GM20000 (cell line): Measurements from ENCODE around the gene A1BG.
A peak's percentile ranks its signal among the peaks of the same experiment; 100 is the strongest.

Experiments used
- DNase-seq: peaks from one replicate; pipeline ENCODE4 v3.0.0; 2012; ENCODE audit warnings: low spot score
- TF ChIP-seq, protein P1 (sequence below): IDR thresholded peaks from 2 replicates; pipeline ENCODE4 v1.5.1; 2012; ENCODE audit warnings: mild to moderate bottlenecking, control low read depth; ENCODE audit errors: extremely low read depth, missing control alignments

A1BG gene

DNA sequence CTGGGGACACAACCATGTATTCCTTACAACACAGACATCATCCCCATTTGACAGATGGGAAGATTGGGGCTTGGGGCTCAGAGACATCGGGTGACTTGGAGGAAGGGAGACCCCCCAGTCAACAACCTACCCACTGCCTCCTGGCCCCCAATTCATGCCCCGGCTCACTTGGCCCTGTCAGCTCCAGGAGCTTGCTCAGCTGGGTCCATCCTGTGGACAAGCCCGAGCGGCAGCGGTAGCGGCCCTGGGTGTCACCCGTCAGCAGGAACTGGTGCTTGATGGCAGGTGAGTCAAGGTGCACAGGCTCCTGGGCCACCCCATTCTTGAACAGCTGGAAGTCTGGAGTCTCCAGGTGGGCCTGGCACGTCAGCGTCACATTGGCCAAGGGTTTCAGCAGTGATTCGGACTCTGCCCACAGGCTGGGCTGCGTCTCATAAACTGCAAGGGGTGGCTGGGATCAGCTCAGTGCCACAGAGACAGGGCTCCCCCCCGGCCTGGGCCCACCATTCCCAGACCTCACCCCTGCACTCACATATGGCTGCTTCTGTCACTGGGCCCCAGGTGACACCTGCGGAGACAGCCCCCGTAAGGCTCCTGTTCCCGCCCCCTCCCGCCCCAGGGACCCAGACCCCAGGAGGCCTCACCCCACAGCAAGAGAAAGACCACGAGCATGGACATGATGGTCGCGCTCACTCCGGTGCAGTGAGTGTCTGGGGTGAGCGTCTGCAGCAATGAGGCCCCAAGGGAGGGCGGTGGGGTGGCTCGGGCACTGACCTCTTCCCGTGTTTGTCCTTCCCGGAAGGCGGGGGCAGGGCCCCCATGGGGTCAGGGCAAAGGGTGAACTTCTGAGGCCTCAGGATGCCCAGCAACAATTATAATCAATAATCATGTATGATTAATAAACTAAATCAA, at the start of gene A1BG:
Gene A1BG, minus strand, starts transcription at position 733 of the 912 bp plus-strand sequence. Its CDS starts 55 bp downstream, at position 678.
- TF ChIP-seq, protein P1, sequence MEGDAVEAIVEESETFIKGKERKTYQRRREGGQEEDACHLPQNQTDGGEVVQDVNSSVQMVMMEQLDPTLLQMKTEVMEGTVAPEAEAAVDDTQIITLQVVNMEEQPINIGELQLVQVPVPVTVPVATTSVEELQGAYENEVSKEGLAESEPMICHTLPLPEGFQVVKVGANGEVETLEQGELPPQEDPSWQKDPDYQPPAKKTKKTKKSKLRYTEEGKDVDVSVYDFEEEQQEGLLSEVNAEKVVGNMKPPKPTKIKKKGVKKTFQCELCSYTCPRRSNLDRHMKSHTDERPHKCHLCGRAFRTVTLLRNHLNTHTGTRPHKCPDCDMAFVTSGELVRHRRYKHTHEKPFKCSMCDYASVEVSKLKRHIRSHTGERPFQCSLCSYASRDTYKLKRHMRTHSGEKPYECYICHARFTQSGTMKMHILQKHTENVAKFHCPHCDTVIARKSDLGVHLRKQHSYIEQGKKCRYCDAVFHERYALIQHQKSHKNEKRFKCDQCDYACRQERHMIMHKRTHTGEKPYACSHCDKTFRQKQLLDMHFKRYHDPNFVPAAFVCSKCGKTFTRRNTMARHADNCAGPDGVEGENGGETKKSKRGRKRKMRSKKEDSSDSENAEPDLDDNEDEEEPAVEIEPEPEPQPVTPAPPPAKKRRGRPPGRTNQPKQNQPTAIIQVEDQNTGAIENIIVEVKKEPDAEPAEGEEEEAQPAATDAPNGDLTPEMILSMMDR, result no peak
- DNase-seq, result no peak

GRCh38 chr19:58401840-58402421, 48.6 kb upstream of the A1BG start:
- TF ChIP-seq, protein P1, result no peak
- DNase-seq, result peak; percentile 6

DNA sequence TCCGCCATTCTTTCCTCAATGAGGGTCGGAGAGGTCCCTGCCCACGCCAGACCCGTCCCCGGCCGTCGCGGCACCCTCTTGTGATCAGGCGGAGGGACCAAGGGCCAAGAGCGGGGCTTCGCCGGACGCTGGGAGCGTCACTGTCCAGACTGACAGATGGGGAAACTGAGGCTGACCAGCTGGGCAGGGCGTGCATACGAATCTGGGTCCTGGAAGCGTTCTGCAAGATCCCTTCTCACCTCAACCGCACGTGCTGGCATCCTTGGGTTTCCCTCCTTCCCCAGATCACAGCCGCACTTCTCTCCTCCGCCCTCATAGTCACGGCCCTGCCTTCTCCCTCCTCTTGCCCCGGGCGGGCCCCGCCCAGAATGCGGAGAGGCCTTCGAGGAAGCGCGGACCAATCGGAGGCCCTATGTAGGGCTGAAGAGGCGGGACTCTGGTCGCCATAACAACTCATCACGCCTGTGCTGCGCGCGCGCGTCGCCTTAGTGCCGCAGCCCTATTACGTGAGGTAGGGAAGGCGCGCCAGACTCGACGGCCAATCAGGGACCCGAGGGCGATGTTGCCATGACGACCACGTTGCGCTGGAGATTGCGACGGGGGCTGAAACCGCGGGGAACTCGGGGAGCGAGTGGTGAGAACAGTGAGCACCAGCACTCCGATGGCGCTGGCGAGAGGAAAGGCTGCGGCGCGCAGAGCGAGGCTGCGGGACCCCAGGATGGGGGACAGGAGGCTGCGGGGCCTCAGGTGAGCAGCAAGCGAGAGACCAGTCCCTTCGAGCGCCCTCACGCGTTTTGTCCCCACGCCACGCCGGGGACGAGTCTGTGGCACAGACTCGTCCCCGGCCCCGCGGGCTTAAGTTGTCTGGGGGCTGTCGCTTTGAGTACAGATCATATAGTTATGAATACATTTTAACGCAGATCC, 47.9 kb upstream of the A1BG start:
- TF ChIP-seq, protein P1, result no peak
- DNase-seq, result peak; percentile 99

DNA sequence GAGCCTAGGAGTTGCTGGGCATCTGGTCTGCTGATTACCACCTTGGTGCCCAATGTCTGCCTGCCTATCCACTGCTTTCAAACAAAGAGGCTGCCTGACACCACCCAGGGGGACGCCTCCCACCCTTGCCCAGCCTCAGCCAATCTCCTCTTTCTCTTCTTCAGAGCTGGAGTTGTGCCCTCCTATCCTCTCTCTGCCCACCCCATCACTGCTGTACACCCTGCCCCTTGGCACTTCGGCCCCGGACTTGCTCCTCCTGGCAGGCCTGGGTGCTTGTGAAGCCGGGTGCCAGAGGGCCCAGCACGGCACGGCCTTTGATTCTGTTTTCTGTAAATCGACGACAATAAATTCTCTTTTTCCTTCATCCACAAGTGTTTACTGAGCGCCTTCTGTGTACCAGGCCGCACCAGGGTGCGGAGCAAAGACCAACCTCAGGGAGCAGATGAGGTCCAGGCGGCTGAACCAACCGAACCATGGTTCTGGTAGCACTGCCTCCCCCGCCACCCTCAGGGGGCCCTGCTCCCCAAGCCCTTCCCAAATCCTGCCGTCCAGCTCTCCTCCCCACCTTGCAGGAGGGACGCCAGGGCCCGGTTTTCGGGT, 47.1 kb upstream of the A1BG start:
- no peak for DNase-seq

GRCh38 chr19:58399903-58400302, 46.6 kb upstream of the A1BG start:
- TF ChIP-seq, protein P1, result no peak

More for the DNA sequence above, 47.1 kb upstream of the A1BG start:
- TF ChIP-seq, protein P1, result no peak

DNA sequence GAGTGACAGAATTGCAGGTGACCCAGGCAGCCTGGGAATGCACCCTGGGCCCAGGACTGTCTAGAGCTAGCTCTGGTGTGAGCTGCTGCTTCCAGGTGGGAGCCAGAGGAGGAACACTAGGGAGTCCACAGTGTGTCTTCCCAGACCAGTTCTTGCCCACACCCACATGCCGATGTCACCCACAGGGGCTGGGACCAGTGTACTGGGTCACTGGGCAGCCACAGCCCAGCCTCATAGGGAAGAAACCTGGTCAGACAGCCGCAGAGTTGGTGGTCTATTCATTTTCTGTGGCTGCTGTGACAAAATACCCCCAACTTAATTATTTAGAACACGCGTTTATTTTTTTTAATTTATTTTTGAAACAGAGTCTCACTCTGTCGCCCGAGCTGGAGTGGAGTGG, 45.3 kb upstream of the A1BG start:
- TF ChIP-seq, protein P1, result no peak

More at GRCh38 chr19:58399903-58400302, 46.6 kb upstream of the A1BG start:
- no peak for DNase-seq

More for the DNA sequence above, 45.3 kb upstream of the A1BG start:
- DNase-seq, result no peak
